GM23338 (cell line): Measurements from ENCODE around the gene CSF2. TPM values are rescaled to one million over a fixed set of nuclear protein-coding genes. Genes with fewer than 3 reads are reported as not detected.

Experiments used
- ATAC-seq: fragments of 200-7000 bp; cut with Tn5 transposase; 3 replicates; pipeline ENCODE4 v1.9.1; 2020
- DNase-seq: peaks from one replicate; pipeline ENCODE4 v3.0.0-alpha.2; 2015; ENCODE audit warnings: low spot score
- H2AFZ ChIP-seq: fragments of 200-600 bp; sonication (generic); 2 replicates; pipeline ENCODE4 v1.8.0; 2016; ENCODE audit warnings: antibody characterized with exemption, mild to moderate bottlenecking, moderate library complexity
- H3F3A ChIP-seq: fragments of 200-600 bp; sonication (generic); replicated peaks from 2 replicates; pipeline ENCODE4 v1.8.0; 2017; ENCODE audit warnings: antibody characterized with exemption, mixed run types, low read depth
- H3K27ac ChIP-seq: fragments of 200-600 bp; sonication (generic); 2 replicates; pipeline ENCODE4 v1.6.1; 2016; ENCODE audit warnings: low read depth
- H3K27me3 ChIP-seq: fragments of 200-600 bp; sonication (generic); 2 replicates; pipeline ENCODE4 v1.8.0; 2016; ENCODE audit warnings: mild to moderate bottlenecking, mixed run types, moderate library complexity; ENCODE audit not compliant: insufficient read depth
- H3K36me3 ChIP-seq: fragments of 200-600 bp; sonication (generic); 2 replicates; pipeline ENCODE4 v1.8.0; 2016; ENCODE audit warnings: mild to moderate bottlenecking; ENCODE audit not compliant: insufficient read depth
- H3K4me1 ChIP-seq: fragments of 200-600 bp; sonication (generic); 2 replicates; pipeline ENCODE4 v1.8.0; 2016; ENCODE audit warnings: mild to moderate bottlenecking, moderate library complexity; ENCODE audit not compliant: insufficient read depth
- H3K4me2 ChIP-seq: fragments of 200-600 bp; sonication (generic); 2 replicates; pipeline ENCODE4 v1.7.1; 2017; ENCODE audit warnings: mixed run types
- H3K4me3 ChIP-seq: fragments of 200-600 bp; sonication (generic); 2 replicates; pipeline ENCODE4 v1.6.1; 2016; ENCODE audit warnings: mixed run types
- H3K79me2 ChIP-seq: fragments of 200-600 bp; sonication (generic); replicated peaks from 2 replicates; pipeline ENCODE4 v1.8.0; 2017; ENCODE audit warnings: mild to moderate bottlenecking; ENCODE audit not compliant: insufficient read depth
- H3K9me2 ChIP-seq: fragments of 200-600 bp; sonication (generic); 2 replicates; pipeline ENCODE4 v1.8.0; 2017; ENCODE audit not compliant: insufficient read depth
- H4K20me1 ChIP-seq: fragments of 200-600 bp; sonication (generic); replicated peaks from 2 replicates; pipeline ENCODE4 v1.8.0; 2017; ENCODE audit warnings: mild to moderate bottlenecking; ENCODE audit not compliant: insufficient read depth
- H3K27ac Mint-ChIP-seq: 2 replicates; pipeline ENCODE4 v1.8.0; 2020; ENCODE audit warnings: inconsistent platforms, mild to moderate bottlenecking, moderate library complexity, mixed read lengths
- H3K27me3 Mint-ChIP-seq: 3 replicates; pipeline ENCODE4 v1.8.0; 2022; ENCODE audit warnings: low read depth, mild to moderate bottlenecking, moderate library complexity, mixed read lengths, inconsistent platforms; ENCODE audit not compliant: insufficient read depth, poor library complexity
- H3K36me3 Mint-ChIP-seq: 3 replicates; pipeline ENCODE4 v1.8.0; 2021; ENCODE audit warnings: low read depth, mild to moderate bottlenecking, inconsistent platforms, moderate library complexity, mixed read lengths
- H3K4me1 Mint-ChIP-seq: 3 replicates; pipeline ENCODE4 v1.8.0; 2020; ENCODE audit warnings: mild to moderate bottlenecking, inconsistent platforms, mixed read lengths
- H3K4me3 Mint-ChIP-seq: 3 replicates; pipeline ENCODE4 v1.8.0; 2021; ENCODE audit warnings: moderate library complexity, mild to moderate bottlenecking, inconsistent platforms, mixed read lengths
- H3K9me3 Mint-ChIP-seq: 3 replicates; pipeline ENCODE4 v1.8.0; 2020; ENCODE audit warnings: moderate library complexity, mild to moderate bottlenecking, inconsistent platforms, mixed read lengths
- CTCF ChIP-seq, 2 experiments: fragments of 200-600 bp in 1 of 2; sonication (generic) in 1 of 2; conservative IDR thresholded peaks; 2 replicates each; pipeline versions ENCODE4 v1.5.1 to v1.6.1; 2016 to 2017; ENCODE audit warnings: antibody characterized with exemption in 2 of 2, low read depth in 2 of 2, mild to moderate bottlenecking in 2 of 2, moderate library complexity in 1 of 2
- ETS1 ChIP-seq: IDR thresholded peaks from 2 replicates; pipeline ENCODE4 v1.6.1; 2016; ENCODE audit warnings: antibody characterized with exemption
- EZH2 ChIP-seq: fragments of 200-600 bp; sonication (generic); IDR thresholded peaks from one replicate; pipeline ENCODE4 v1.8.0; 2017; ENCODE audit warnings: antibody characterized with exemption, mild to moderate bottlenecking, low read depth; ENCODE audit not compliant: unreplicated experiment
- JUNB ChIP-seq: IDR thresholded peaks from one replicate; pipeline ENCODE4 v1.6.1; 2016; ENCODE audit warnings: antibody characterized with exemption; ENCODE audit not compliant: unreplicated experiment
- NANOG ChIP-seq: IDR thresholded peaks from 2 replicates; pipeline ENCODE4 v1.6.1; 2016; ENCODE audit warnings: antibody characterized with exemption, borderline replicate concordance
- REST ChIP-seq: IDR thresholded peaks from one replicate; pipeline ENCODE4 v1.6.1; 2018; ENCODE audit warnings: antibody characterized with exemption; ENCODE audit not compliant: unreplicated experiment
- STAT1 ChIP-seq: IDR thresholded peaks from one replicate; pipeline ENCODE4 v1.6.1; 2016; ENCODE audit warnings: antibody characterized with exemption; ENCODE audit not compliant: unreplicated experiment
- ZNF114 ChIP-seq: fragments of 250-450 bp; sonication (Bioruptor Pico); IDR thresholded peaks from 2 replicates; pipeline ENCODE4 v1.5.0; 2020; ENCODE audit warnings: mild to moderate bottlenecking, moderate library complexity
- ZNF331 ChIP-seq: fragments of 250-450 bp; sonication (Bioruptor Pico); IDR thresholded peaks from 2 replicates; pipeline ENCODE4 v1.5.0; 2020; ENCODE audit warnings: low read depth, mild to moderate bottlenecking, moderate library complexity
- polyA plus RNA-seq: library from polyadenylated mRNA; unstranded; fragments of >200 nt; fragmentation: Nextera tagmentation; extraction: Ambion mirVana; gene quantifications from 2 replicates; pipeline ENCODE4 v1.2.1, GENCODE V29; 2016
- total RNA-seq: library from RNA; depleted of rRNA; stranded (reverse); fragments of >200 nt; shearing (Covaris generic); gene quantifications from 2 replicates; pipeline ENCODE4 v1.2.3, GENCODE V29; 2014

CSF2 gene
- total and polyA plus RNA-seq, 2 experiments from 2014 or later, result not detected

- no peak for DNase-seq
- Histone ChIP-seq H3K79me2 (no peaks in the 10 kb centered on the region), H3K4me2 (no peak overlapping the region), H3K9me2 (peaks cover 11% of the 10 kb centered on the region; the same call in 1 of the 2 replicates), H3K27ac (no peak overlapping the region), H2AFZ (no peak overlapping the region), H3K4me3 (no peak overlapping the region), H3K36me3 (no peaks in the 10 kb centered on the region), H3K27me3 (no peaks in the 10 kb centered on the region), H3F3A (no peaks in the 10 kb centered on the region), H4K20me1 (no peaks in the 10 kb centered on the region), H3K4me1 (no peaks in the 10 kb centered on the region; the same call in 1 of the 2 replicates)
- Mint-ChIP-seq H3K4me3 (no peak overlapping the region), H3K36me3 (no peaks in the 10 kb centered on the region), H3K9me3 (no peaks in the 10 kb centered on the region; the same call in 2 of the 3 replicates), H3K27me3 (no peaks in the 10 kb centered on the region), H3K27ac (no peak overlapping the region), H3K4me1 (peaks cover 2% of the 10 kb centered on the region; the same call in 2 of the 3 replicates)
- ATAC-seq, result no peak
- TF ChIP-seq ZNF331 (CRISPR knock-in tag) (no peak), JUNB (no peak), CTCF (conservative IDR thresholded peaks at IDR 0.05; ENCODE audit: low read depth in 2 of 2) (no peak), ZNF114 (CRISPR knock-in tag) (no peak)
These were observed 40.8 kb downstream of the CSF2 start for GRCh38 chr5:132114150-132115121.

GRCh38 chr5:132115375-132115774, 41.8 kb downstream of the CSF2 start:
- H3F3A ChIP-seq, result no peaks in the 10 kb centered on the region
- Mint-ChIP-seq H3K4me1 (peaks cover 2% of the 10 kb centered on the region; the same call in 2 of the 3 replicates), H3K27ac (no peak overlapping the region), H3K4me3 (no peak overlapping the region), H3K27me3 (no peaks in the 10 kb centered on the region), H3K9me3 (no peaks in the 10 kb centered on the region; the same call in 2 of the 3 replicates), H3K36me3 (no peaks in the 10 kb centered on the region)
- no peaks in the 10 kb centered on the region for H3K79me2 ChIP-seq
- no peak overlapping the region for H2AFZ ChIP-seq
- TF ChIP-seq ETS1 (no peak), ZNF331 (CRISPR knock-in tag) (no peak), ZNF114 (CRISPR knock-in tag) (no peak), REST (no peak), EZH2 (no peak), CTCF (conservative IDR thresholded peaks at IDR 0.05; ENCODE audit: low read depth in 2 of 2) (no peak), STAT1 (no peak), NANOG (no peak), JUNB (no peak)
- no peak overlapping the region for H3K27ac ChIP-seq
- no peaks in the 10 kb centered on the region for H3K36me3 ChIP-seq
- H3K4me3 ChIP-seq, result no peak overlapping the region
- H3K27me3 ChIP-seq, result no peaks in the 10 kb centered on the region
- ATAC-seq (no peak), DNase-seq (no peak)
- H3K4me2 ChIP-seq, result no peak overlapping the region
- no peaks in the 10 kb centered on the region; the same call in 1 of the 2 replicates for H3K4me1 ChIP-seq
- H3K9me2 ChIP-seq, result peaks cover 11% of the 10 kb centered on the region; the same call in 1 of the 2 replicates
- H4K20me1 ChIP-seq, result no peaks in the 10 kb centered on the region
